HEK293 (cell line): ENCODE data around the gene OR51V1.

ENCODE experiments used
- CTCF ChIA-PET: fragments of 350-600 bp; formaldehyde crosslinking; extraction: SDS; loops from one replicate; lab custom pipeline; 2021; ENCODE audit warnings: antibody characterized with exemption; lab: Yijun Ruan, JAX
- POLR2A ChIA-PET: fragments of 300-600 bp; formaldehyde crosslinking; extraction: SDS; loops from one replicate; lab custom pipeline; 2020; ENCODE audit warnings: antibody characterized with exemption, inconsistent platforms; lab: Yijun Ruan, JAX
- H3K27ac ChIP-seq: fragments of 200-500 bp; sonication (Bioruptor generic); 2 replicates; pipeline ENCODE4 v1.5.1; 2014; ENCODE audit warnings: low read depth, low read length, control low read depth, inconsistent platforms; ENCODE audit errors: extremely low read depth
- H3K36me3 ChIP-seq, 2 experiments: fragments of 200-500 bp in 1 of 2; sonication (Bioruptor generic) in 1 of 2; 1 replicate in 1 of 2; 2 replicates in 1 of 2; pipeline ENCODE4 v1.5.1; 2014 to 2017; ENCODE audit warnings: inconsistent platforms in 2 of 2, low read length in 2 of 2; ENCODE audit not compliant: control insufficient read depth in 2 of 2, insufficient read depth in 1 of 2
- H3K4me1 ChIP-seq: fragments of 200-500 bp; sonication (Bioruptor generic); 2 replicates; pipeline ENCODE4 v1.5.1; 2014; ENCODE audit warnings: mild to moderate bottlenecking, low read length, inconsistent platforms; ENCODE audit not compliant: control insufficient read depth, insufficient read depth
- H3K4me3 ChIP-seq: 2 replicates; pipeline ENCODE4 v1.5.1; 2011; ENCODE audit warnings: low read depth, mild to moderate bottlenecking, control low read depth, low read length, moderate library complexity
- H3K9me3 ChIP-seq: fragments of 200-500 bp; sonication (Bioruptor generic); 2 replicates; pipeline ENCODE4 v1.5.1; 2014; ENCODE audit warnings: low read depth, low read length, inconsistent platforms; ENCODE audit not compliant: control insufficient read depth, insufficient read depth
- HOXA7 ChIP-seq: sonication (generic); formaldehyde crosslinking; IDR thresholded peaks from 2 replicates; pipeline ENCODE4 v1.8.1; 2022; ENCODE audit warnings: missing genetic modification reagents, borderline replicate concordance
- HOXC10 ChIP-seq: sonication (generic); formaldehyde crosslinking; IDR thresholded peaks from 2 replicates; pipeline ENCODE4 v1.8.1; 2023; ENCODE audit warnings: mild to moderate bottlenecking, missing genetic modification reagents
- MYNN ChIP-seq: fragments of 450-650 bp; formaldehyde crosslinking; IDR thresholded peaks from 2 replicates; pipeline ENCODE4 v1.5.1; 2016; ENCODE audit warnings: missing biosample characterization, missing genetic modification characterization, borderline replicate concordance
- SCRT2 ChIP-seq: fragments of 450-650 bp; formaldehyde crosslinking; IDR thresholded peaks from 2 replicates; pipeline ENCODE4 v1.5.1; 2016; ENCODE audit warnings: missing biosample characterization, missing genetic modification characterization
- YY1 ChIP-seq: fragments of 450-650 bp; formaldehyde crosslinking; IDR thresholded peaks from 2 replicates; pipeline ENCODE4 v1.5.1; 2018; ENCODE audit warnings: missing biosample characterization, missing genetic modification characterization
- ZNF133 ChIP-seq: fragments of 450-650 bp; formaldehyde crosslinking; IDR thresholded peaks from 2 replicates; pipeline ENCODE4 v1.5.1; 2016; ENCODE audit warnings: missing biosample characterization, missing genetic modification characterization
- ZNF37A ChIP-seq: fragments of 450-650 bp; IDR thresholded peaks from 2 replicates; pipeline ENCODE4 v1.5.1; 2018; ENCODE audit warnings: missing biosample characterization, missing genetic modification characterization
- ZNF404 ChIP-seq: fragments of 450-650 bp; formaldehyde crosslinking; IDR thresholded peaks from 2 replicates; pipeline ENCODE4 v1.5.1; 2017; ENCODE audit warnings: missing biosample characterization, missing genetic modification characterization
- ZNF48 ChIP-seq: fragments of 450-650 bp; formaldehyde crosslinking; IDR thresholded peaks from 2 replicates; pipeline ENCODE4 v1.5.1; 2016; ENCODE audit warnings: missing biosample characterization, missing genetic modification characterization
- ZNF521 ChIP-seq: fragments of 450-650 bp; formaldehyde crosslinking; IDR thresholded peaks from 2 replicates; pipeline ENCODE4 v1.5.1; 2017; ENCODE audit warnings: missing biosample characterization, mild to moderate bottlenecking, missing genetic modification characterization
- ZNF621 ChIP-seq: fragments of 450-650 bp; formaldehyde crosslinking; IDR thresholded peaks from 2 replicates; pipeline ENCODE4 v1.5.1; 2017; ENCODE audit warnings: missing biosample characterization, missing genetic modification characterization
- ZNF768 ChIP-seq: fragments of 450-650 bp; formaldehyde crosslinking; IDR thresholded peaks from 2 replicates; pipeline ENCODE4 v1.5.1; 2018; ENCODE audit warnings: missing biosample characterization, mild to moderate bottlenecking, missing genetic modification characterization
- ZNF776 ChIP-seq: fragments of 450-650 bp; formaldehyde crosslinking; IDR thresholded peaks from 2 replicates; pipeline ENCODE4 v1.5.0; 2017; ENCODE audit warnings: missing biosample characterization, missing genetic modification characterization, borderline replicate concordance
- TF ChIP-seq, protein P1 (sequence below): fragments of 450-650 bp; formaldehyde crosslinking; conservative IDR thresholded peaks from 2 replicates; pipeline ENCODE4 v1.5.1; 2016; ENCODE audit warnings: low read depth, missing biosample characterization, missing genetic modification characterization
- TF ChIP-seq, protein P2 (sequence below): fragments of 450-650 bp; formaldehyde crosslinking; IDR thresholded peaks from 2 replicates; pipeline ENCODE4 v1.5.1; 2017; ENCODE audit warnings: missing biosample characterization, missing genetic modification characterization
- TF ChIP-seq, protein P3 (sequence below): fragments of 450-650 bp; formaldehyde crosslinking; IDR thresholded peaks from 2 replicates; pipeline ENCODE4 v1.5.1; 2016; ENCODE audit warnings: missing biosample characterization, missing genetic modification characterization
- TF ChIP-seq, protein P4 (sequence below): fragments of 450-650 bp; formaldehyde crosslinking; IDR thresholded peaks from 2 replicates; pipeline ENCODE4 v1.5.1; 2016; ENCODE audit warnings: missing biosample characterization, missing genetic modification characterization, borderline replicate concordance
- TF ChIP-seq, protein P5 (sequence below): fragments of 450-650 bp; formaldehyde crosslinking; optimal IDR thresholded peaks from 2 replicates; pipeline ENCODE3; 2016; ENCODE audit warnings: missing biosample characterization, mild to moderate bottlenecking, missing genetic modification characterization

The OR51V1 gene

DNA sequence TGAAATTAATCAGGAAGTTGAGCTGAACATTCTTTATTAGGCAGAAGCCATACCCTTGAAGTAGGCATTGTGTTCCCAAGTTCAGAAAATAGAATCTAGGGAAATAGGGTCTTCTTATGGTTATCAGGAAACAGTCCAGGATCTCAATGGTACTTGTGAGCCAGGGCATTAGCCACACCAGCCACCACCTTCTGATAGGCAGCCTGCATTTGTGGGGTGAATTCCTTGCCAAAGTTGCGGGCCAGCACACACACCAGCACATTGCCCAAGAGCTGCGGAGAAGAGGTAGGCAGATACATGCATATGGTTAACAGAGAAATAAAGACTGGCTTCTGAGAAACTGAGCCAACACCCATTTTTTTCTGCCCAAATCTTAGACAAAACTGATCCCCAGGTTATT is 32.3 kb upstream of the OR51V1 start (continued):
- TF ChIP-seq, protein P1, sequence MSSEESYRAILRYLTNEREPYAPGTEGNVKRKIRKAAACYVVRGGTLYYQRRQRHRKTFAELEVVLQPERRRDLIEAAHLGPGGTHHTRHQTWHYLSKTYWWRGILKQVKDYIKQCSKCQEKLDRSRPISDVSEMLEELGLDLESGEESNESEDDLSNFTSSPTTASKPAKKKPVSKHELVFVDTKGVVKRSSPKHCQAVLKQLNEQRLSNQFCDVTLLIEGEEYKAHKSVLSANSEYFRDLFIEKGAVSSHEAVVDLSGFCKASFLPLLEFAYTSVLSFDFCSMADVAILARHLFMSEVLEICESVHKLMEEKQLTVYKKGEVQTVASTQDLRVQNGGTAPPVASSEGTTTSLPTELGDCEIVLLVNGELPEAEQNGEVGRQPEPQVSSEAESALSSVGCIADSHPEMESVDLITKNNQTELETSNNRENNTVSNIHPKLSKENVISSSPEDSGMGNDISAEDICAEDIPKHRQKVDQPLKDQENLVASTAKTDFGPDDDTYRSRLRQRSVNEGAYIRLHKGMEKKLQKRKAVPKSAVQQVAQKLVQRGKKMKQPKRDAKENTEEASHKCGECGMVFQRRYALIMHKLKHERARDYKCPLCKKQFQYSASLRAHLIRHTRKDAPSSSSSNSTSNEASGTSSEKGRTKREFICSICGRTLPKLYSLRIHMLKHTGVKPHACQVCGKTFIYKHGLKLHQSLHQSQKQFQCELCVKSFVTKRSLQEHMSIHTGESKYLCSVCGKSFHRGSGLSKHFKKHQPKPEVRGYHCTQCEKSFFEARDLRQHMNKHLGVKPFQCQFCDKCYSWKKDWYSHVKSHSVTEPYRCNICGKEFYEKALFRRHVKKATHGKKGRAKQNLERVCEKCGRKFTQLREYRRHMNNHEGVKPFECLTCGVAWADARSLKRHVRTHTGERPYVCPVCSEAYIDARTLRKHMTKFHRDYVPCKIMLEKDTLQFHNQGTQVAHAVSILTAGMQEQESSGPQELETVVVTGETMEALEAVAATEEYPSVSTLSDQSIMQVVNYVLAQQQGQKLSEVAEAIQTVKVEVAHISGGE (tag by site-specific recombination) = no peak
- TF ChIP-seq ZNF48 (tag by site-specific recombination) (no peak), ZNF133 (tag by site-specific recombination) (no peak), ZNF37A (tag by site-specific recombination) (no peak)
- TF ChIP-seq, protein P2, sequence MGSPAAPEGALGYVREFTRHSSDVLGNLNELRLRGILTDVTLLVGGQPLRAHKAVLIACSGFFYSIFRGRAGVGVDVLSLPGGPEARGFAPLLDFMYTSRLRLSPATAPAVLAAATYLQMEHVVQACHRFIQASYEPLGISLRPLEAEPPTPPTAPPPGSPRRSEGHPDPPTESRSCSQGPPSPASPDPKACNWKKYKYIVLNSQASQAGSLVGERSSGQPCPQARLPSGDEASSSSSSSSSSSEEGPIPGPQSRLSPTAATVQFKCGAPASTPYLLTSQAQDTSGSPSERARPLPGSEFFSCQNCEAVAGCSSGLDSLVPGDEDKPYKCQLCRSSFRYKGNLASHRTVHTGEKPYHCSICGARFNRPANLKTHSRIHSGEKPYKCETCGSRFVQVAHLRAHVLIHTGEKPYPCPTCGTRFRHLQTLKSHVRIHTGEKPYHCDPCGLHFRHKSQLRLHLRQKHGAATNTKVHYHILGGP = no peak
- TF ChIP-seq, protein P3, sequence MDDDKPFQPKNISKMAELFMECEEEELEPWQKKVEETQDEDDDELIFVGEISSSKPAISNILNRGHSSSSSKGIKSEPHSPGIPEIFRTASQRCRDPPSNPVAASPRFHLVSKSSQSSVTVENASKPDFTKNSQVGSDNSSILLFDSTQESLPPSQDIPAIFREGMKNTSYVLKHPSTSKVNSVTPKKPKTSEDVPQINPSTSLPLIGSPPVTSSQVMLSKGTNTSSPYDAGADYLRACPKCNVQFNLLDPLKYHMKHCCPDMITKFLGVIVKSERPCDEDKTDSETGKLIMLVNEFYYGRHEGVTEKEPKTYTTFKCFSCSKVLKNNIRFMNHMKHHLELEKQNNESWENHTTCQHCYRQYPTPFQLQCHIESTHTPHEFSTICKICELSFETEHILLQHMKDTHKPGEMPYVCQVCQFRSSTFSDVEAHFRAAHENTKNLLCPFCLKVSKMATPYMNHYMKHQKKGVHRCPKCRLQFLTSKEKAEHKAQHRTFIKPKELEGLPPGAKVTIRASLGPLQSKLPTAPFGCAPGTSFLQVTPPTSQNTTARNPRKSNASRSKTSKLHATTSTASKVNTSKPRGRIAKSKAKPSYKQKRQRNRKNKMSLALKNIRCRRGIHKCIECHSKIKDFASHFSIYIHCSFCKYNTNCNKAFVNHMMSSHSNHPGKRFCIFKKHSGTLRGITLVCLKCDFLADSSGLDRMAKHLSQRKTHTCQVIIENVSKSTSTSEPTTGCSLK (tag by site-specific recombination) = no peak

DNA sequence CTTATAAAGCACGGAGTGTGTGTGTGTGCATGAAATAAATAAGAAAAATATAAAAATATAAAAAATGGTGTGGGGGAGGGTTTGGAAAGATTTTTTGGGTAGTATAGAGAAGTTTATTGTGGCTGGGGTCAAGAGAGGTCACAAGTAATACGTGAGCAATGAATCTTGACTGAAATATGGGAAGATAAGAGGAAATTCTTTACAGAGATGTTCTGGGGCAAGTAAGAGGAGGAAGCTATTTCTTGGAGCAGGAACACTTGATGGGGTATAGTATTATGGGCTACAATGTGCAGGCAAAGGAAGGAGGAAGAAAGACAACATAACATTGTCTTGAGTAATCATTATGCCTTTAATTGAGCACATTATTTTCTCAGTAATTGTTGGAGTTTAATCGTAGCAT is 31.7 kb upstream of the OR51V1 start:
- Histone ChIP-seq H3K9me3 (no peaks in the 10 kb centered on the region), H3K36me3 (no peaks in the 10 kb centered on the region), H3K4me3 (no peak overlapping the region), H3K27ac (no peak overlapping the region), H3K4me1 (no peaks in the 10 kb centered on the region)
- CTCF ChIA-PET = no interaction called here
- TF ChIP-seq MYNN (tag by site-specific recombination) (no peak), ZNF404 (tag by site-specific recombination) (no peak), SCRT2 (no peak), ZNF768 (no peak)
- TF ChIP-seq, all 188 proteins: peak for 0
- POLR2A ChIA-PET = no interaction called here

DNA sequence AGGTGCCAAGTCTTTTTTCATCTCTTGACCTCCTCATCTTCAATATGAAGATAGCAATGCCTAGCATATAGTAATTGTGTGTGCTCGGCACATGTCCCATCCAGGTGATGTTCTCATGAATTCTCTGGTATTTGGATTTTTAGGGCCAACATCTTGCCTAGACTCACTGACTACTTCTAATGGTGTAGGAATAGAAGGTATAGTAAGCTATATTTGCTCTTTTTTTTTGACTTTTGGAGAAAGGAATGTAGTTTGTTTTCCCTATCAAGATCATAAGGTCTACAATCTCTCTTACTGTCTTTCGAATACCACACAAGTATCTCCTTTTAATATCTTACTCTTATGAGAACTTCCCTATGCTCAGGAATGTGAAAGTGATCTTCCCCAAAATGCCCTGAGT is 30.6 kb upstream of the OR51V1 start:
- CTCF ChIA-PET = no interaction called here
- POLR2A ChIA-PET = no interaction called here

More for the DNA sequence above, 30.6 kb upstream of the OR51V1 start:
- Histone ChIP-seq H3K36me3 (no peaks in the 10 kb centered on the region), H3K27ac (no peak overlapping the region), H3K9me3 (no peaks in the 10 kb centered on the region), H3K4me3 (no peak overlapping the region), H3K4me1 (no peaks in the 10 kb centered on the region)
- TF ChIP-seq ZNF776 (tag by site-specific recombination) = no peak
- TF ChIP-seq ZNF521 = no peak
- TF ChIP-seq ZNF621 (tag by site-specific recombination) = no peak
- TF ChIP-seq YY1 (tag by site-specific recombination) = no peak
- TF ChIP-seq, protein P4, sequence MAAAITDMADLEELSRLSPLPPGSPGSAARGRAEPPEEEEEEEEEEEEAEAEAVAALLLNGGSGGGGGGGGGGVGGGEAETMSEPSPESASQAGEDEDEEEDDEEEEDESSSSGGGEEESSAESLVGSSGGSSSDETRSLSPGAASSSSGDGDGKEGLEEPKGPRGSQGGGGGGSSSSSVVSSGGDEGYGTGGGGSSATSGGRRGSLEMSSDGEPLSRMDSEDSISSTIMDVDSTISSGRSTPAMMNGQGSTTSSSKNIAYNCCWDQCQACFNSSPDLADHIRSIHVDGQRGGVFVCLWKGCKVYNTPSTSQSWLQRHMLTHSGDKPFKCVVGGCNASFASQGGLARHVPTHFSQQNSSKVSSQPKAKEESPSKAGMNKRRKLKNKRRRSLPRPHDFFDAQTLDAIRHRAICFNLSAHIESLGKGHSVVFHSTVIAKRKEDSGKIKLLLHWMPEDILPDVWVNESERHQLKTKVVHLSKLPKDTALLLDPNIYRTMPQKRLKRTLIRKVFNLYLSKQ (tag by site-specific recombination) = no peak
- TF ChIP-seq, protein P5, sequence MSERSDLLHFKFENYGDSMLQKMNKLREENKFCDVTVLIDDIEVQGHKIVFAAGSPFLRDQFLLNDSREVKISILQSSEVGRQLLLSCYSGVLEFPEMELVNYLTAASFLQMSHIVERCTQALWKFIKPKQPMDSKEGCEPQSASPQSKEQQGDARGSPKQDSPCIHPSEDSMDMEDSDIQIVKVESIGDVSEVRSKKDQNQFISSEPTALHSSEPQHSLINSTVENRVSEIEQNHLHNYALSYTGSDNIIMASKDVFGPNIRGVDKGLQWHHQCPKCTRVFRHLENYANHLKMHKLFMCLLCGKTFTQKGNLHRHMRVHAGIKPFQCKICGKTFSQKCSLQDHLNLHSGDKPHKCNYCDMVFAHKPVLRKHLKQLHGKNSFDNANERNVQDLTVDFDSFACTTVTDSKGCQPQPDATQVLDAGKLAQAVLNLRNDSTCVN (tag by site-specific recombination) = no peak
- no peak for TF ChIP-seq HOXC10 (CRISPR knock-in tag)
- TF ChIP-seq HOXA7 (CRISPR knock-in tag) = no peak
